ENCODE results near the gene HSPA2.

Gene HSPA2
- 21.3 to 46.6 (median 35.4) reads per million in 4 donors for total RNA-seq

GRCh38 chr14:64540208-64541202 is at the start of gene HSPA2:
Gene HSPA2, plus strand, starts transcription at chr14:64540741. Its CDS starts 109 bp downstream, at chr14:64540850.
- DNase-seq: peak; percentile 86 to 99 (median 87)

GRCh38 chr14:64491637-64492036 is 48.9 kb upstream of the HSPA2 start:
- DNase-seq: no peak

- no peak for DNase-seq
Observed at GRCh38 chr14:64493455-64493854, 47.1 kb upstream of the HSPA2 start.

- no peak for DNase-seq
Observed at GRCh38 chr14:64495252-64495651, 45.3 kb upstream of the HSPA2 start.

- no peak for DNase-seq
Observed at GRCh38 chr14:64496764-64497163, 43.8 kb upstream of the HSPA2 start.

GRCh38 chr14:64500088-64500487 is 40.5 kb upstream of the HSPA2 start:
- no peak for DNase-seq

- DNase-seq: peak in 1 of 5 donors; percentile 25
Observed at GRCh38 chr14:64501411-64502171, 39.0 kb upstream of the HSPA2 start.

GRCh38 chr14:64502456-64502855 is 38.1 kb upstream of the HSPA2 start:
- peak in 3 of 5 donors; percentile 11 to 28 (median 17) for DNase-seq

- DNase-seq: peak in 2 of 5 donors; percentile 29 to 47
Observed at GRCh38 chr14:64502887-64503433, 37.6 kb upstream of the HSPA2 start.

GRCh38 chr14:64503434-64504309 is 36.9 kb upstream of the HSPA2 start, which contains the start of gene ZBTB25:
Gene ZBTB25, minus strand, starts transcription at chr14:64503838. Its CDS starts 13,305 bp downstream, at chr14:64490533.
- peak; percentile 97 to 98 (median 98) for DNase-seq

- peak; percentile 68 to 91 (median 77) for DNase-seq
Observed at GRCh38 chr14:64504310-64504896, 36.1 kb upstream of the HSPA2 start, which contains the start of gene ZBTB1. Gene ZBTB1, plus strand, starts transcription at chr14:64504770. Its CDS starts 16,735 bp downstream, at chr14:64521505.

- peak; percentile 71 to 91 (median 81) for DNase-seq
Observed at GRCh38 chr14:64504897-64505794, 35.4 kb upstream of the HSPA2 start.

- peak in 1 of 5 donors; percentile 11 for DNase-seq
Observed at GRCh38 chr14:64506721-64507120, 33.8 kb upstream of the HSPA2 start.

- peak in 1 of 5 donors; percentile 10 for DNase-seq
Observed at GRCh38 chr14:64507376-64508156, 33.0 kb upstream of the HSPA2 start.

GRCh38 chr14:64508215-64508776 is 32.2 kb upstream of the HSPA2 start:
- DNase-seq: peak in 1 of 5 donors; percentile 62

- DNase-seq: no peak
Observed at GRCh38 chr14:64509036-64509435, 31.5 kb upstream of the HSPA2 start.

GRCh38 chr14:64510825-64511671 is 29.5 kb upstream of the HSPA2 start:
- DNase-seq: peak; percentile 47 to 71 (median 50)

GRCh38 chr14:64513271-64513670 is 27.3 kb upstream of the HSPA2 start:
- no peak for DNase-seq
